A673 (cell line): ENCODE data around the gene CNOT10. TPM values are rescaled to one million over a fixed set of nuclear protein-coding genes. Genes with fewer than 3 reads are reported as not detected.
"Not testable (repeated sequence)": the region's sequence is repeated elsewhere in the genome, so short reads cannot be mapped to it uniquely, and the experiment has no call there.

ENCODE experiments used
- BruUV-seq: library from RNA; stranded (reverse); fragments of 400-500 nt; replicated peaks from 2 replicates; lab custom pipeline; 2021; lab: Mats Ljungman, UMichigan
- CTCF ChIA-PET: fragments of 300-600 bp; sonication (Branson Sonifier 250); formaldehyde crosslinking; loops from one replicate; lab custom pipeline; 2022; ENCODE audit warnings: antibody characterized with exemption; lab: Charles Lee
- POLR2A ChIA-PET: fragments of 300-600 bp; sonication (Branson Sonifier 250); formaldehyde crosslinking; loops from one replicate; lab custom pipeline; 2022; ENCODE audit warnings: antibody characterized with exemption; ENCODE audit not compliant: low non-redundant PET; lab: Charles Lee
- DNase-seq: peaks from one replicate; pipeline ENCODE4 v3.0.0-alpha.2; 2015; ENCODE audit warnings: low spot score
- H3K27ac ChIP-seq: fragments of 200-600 bp; sonication (generic); 2 replicates; pipeline ENCODE4 v1.5.1; 2016; ENCODE audit warnings: mixed run types, low read depth, mild to moderate bottlenecking, mixed read lengths, antibody characterized with exemption, low read length; ENCODE audit not compliant: poor library complexity, severe bottlenecking
- H3K27me3 ChIP-seq: fragments of 200-600 bp; sonication (generic); replicated peaks from 2 replicates; pipeline ENCODE4 v1.6.1; 2017; ENCODE audit warnings: mixed run types, low read depth, mild to moderate bottlenecking, mixed read lengths, antibody characterized with exemption, low read length; ENCODE audit not compliant: insufficient read depth, poor library complexity
- H3K36me3 ChIP-seq: fragments of 200-600 bp; sonication (generic); 2 replicates; pipeline ENCODE4 v1.6.1; 2016; ENCODE audit warnings: mixed run types, mild to moderate bottlenecking, mixed read lengths, antibody characterized with exemption, low read length; ENCODE audit not compliant: insufficient read depth, poor library complexity, severe bottlenecking
- H3K4me1 ChIP-seq: fragments of 200-600 bp; sonication (generic); 2 replicates; pipeline ENCODE4 v1.6.1; 2017; ENCODE audit warnings: mixed run types, mild to moderate bottlenecking, mixed read lengths, antibody characterized with exemption, low read length; ENCODE audit not compliant: insufficient read depth, poor library complexity, severe bottlenecking
- H3K4me3 ChIP-seq: fragments of 200-600 bp; sonication (generic); 2 replicates; pipeline ENCODE4 v1.5.1; 2016; ENCODE audit warnings: low read depth, mixed run types, mild to moderate bottlenecking, mixed read lengths, low read length; ENCODE audit not compliant: poor library complexity, severe bottlenecking
- H3K9me3 ChIP-seq: fragments of 200-600 bp; sonication (generic); 2 replicates; pipeline ENCODE4 v1.6.1; 2016; ENCODE audit warnings: mixed run types, low read depth, mild to moderate bottlenecking, mixed read lengths, antibody characterized with exemption, low read length; ENCODE audit not compliant: poor library complexity, severe bottlenecking
- EZH2 ChIP-seq: fragments of 200-600 bp; sonication (generic); IDR thresholded peaks from 2 replicates; pipeline ENCODE4 v1.6.1; 2017; ENCODE audit warnings: borderline replicate concordance, low read depth, mild to moderate bottlenecking, mixed read lengths, antibody characterized with exemption, low read length; ENCODE audit not compliant: poor library complexity, severe bottlenecking
- intact Hi-C: fragments of 100-400 bp; cut with micrococcal nuclease; formaldehyde crosslinking; loops from one replicate; pipeline ENCODE4 v1.10.0; 2022; ENCODE audit not compliant: unreplicated experiment
- total RNA-seq: library from RNA; stranded (reverse); gene quantifications from 2 replicates; pipeline ENCODE4 v1.2.3, GENCODE V29; 2021
- TF ChIP-seq, protein P1 (sequence below): fragments of 300-800, 200-600 bp; sonication (generic); conservative IDR thresholded peaks from 2 replicates; pipeline ENCODE4 v1.5.1; 2017; ENCODE audit warnings: low read depth, mild to moderate bottlenecking, antibody characterized with exemption, low read length, moderate library complexity, mixed read lengths

The CNOT10 gene
- total RNA-seq, 1 experiment from 2014 or later: 47.8 TPM

GRCh38 chr3:32780735-32781210 is 95.8 kb downstream of the CNOT10 start:
- CTCF ChIA-PET: interaction anchor here (0.7 kb wide), 1 partner anchor 1012 kb away, joined by 3 read pairs; no protein-coding TSS in a partner anchor
- TF ChIP-seq EZH2: no peak
- TF ChIP-seq, protein P1, sequence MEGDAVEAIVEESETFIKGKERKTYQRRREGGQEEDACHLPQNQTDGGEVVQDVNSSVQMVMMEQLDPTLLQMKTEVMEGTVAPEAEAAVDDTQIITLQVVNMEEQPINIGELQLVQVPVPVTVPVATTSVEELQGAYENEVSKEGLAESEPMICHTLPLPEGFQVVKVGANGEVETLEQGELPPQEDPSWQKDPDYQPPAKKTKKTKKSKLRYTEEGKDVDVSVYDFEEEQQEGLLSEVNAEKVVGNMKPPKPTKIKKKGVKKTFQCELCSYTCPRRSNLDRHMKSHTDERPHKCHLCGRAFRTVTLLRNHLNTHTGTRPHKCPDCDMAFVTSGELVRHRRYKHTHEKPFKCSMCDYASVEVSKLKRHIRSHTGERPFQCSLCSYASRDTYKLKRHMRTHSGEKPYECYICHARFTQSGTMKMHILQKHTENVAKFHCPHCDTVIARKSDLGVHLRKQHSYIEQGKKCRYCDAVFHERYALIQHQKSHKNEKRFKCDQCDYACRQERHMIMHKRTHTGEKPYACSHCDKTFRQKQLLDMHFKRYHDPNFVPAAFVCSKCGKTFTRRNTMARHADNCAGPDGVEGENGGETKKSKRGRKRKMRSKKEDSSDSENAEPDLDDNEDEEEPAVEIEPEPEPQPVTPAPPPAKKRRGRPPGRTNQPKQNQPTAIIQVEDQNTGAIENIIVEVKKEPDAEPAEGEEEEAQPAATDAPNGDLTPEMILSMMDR: 0 out of 2 replicates have a peak, but pooled peaks have one; percentile 10
- BruUV-seq: no TSS peak
- POLR2A ChIA-PET: interaction anchor here (0.7 kb wide), 1 partner anchor 83 kb away, joined by 5 read pairs; no protein-coding TSS in a partner anchor
- no peak overlapping the region for H3K27ac ChIP-seq
- H3K36me3 ChIP-seq: no peaks in the 10 kb centered on the region
- peaks cover 7% of the 10 kb centered on the region for H3K4me1 ChIP-seq
- H3K27me3 ChIP-seq: no peaks in the 10 kb centered on the region
- no peaks in the 10 kb centered on the region for H3K9me3 ChIP-seq
- DNase-seq: peak; percentile 81
- intact Hi-C loops: loop anchor here (5.0 kb wide), 1 partner anchor 48 kb away; no protein-coding TSS in a partner anchor
- H3K4me3 ChIP-seq: peak overlapping the region; percentile 57

DNA sequence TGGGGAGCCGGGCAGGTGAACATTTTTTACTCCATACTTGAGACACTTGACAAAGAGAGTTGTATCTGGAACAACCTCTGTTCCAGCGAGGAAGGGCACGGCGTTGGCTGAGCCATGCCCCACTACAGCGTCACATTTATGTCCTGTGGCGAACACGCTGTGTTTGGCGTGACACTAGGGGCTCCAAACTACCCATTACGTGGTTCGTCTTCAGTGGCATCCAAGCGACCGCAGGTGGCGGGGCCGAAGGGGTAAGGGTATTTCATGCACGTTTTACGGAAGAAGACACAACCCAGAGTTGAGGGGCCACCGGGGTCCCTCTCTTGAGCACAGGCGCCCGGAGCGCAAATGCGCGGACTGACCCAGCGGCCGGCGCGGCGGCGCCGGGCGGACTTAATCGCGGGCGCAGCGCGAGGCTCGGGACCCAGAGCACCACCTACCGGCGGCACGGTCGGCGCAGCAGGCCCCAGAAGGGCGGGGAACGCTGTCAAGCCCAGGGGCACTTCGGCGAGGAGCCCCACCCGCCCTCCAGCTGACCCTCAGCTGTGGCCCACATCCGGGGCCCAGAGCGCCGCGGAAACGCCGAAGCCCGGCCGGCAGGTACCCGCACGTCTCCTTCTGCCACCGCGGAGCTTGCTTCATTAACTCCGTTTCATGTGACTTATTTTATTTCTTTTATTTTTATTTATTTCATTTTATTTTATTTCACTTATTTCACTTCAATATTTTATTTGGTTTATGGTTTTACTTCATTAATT is 96.4 kb downstream of the CNOT10 start:
- TF ChIP-seq EZH2: no peak
- TF ChIP-seq, protein P1: peak; percentile 72
- intact Hi-C loops: loop anchor here (5.0 kb wide), 1 partner anchor 49 kb away; no protein-coding TSS in a partner anchor
- Histone ChIP-seq H3K9me3 (no peaks in the 10 kb centered on the region), H3K4me1 (peaks cover 7% of the 10 kb centered on the region), H3K4me3 (peak overlapping the region; percentile 57), H3K27ac (no peak overlapping the region), H3K27me3 (no peaks in the 10 kb centered on the region), H3K36me3 (no peaks in the 10 kb centered on the region)
- no TSS peak for BruUV-seq
- POLR2A ChIA-PET: interaction anchor here (0.7 kb wide), 1 partner anchor 82 kb away, joined by 5 read pairs; no protein-coding TSS in a partner anchor
- peak; percentile 82 for DNase-seq
- CTCF ChIA-PET: interaction anchor here (0.7 kb wide), 1 partner anchor 1012 kb away, joined by 3 read pairs; no protein-coding TSS in a partner anchor

DNA sequence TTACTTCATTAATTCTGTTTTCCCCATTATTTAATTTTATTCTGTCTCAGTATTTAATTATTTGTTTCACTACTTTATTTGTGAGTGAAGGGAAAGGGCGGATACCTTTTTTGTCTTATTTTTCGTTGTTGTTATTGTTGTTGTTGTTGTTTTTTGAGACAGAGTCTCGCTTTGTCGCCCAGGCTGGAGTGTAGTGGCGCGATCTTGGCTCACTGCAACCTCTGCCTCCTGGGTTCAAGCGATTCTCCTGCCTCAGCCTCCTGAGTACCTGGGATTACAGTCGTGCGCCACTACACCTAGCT is 96.9 kb downstream of the CNOT10 start:
- H3K27me3 ChIP-seq, CTCF ChIA-PET, DNase-seq, BruUV-seq, H3K36me3 ChIP-seq, H3K27ac ChIP-seq, POLR2A ChIA-PET, H3K9me3 ChIP-seq, H3K4me1 ChIP-seq, H3K4me3 ChIP-seq: not testable (repeated sequence)
- intact Hi-C loops: loop anchor here (5.0 kb wide), 1 partner anchor 50 kb away; no protein-coding TSS in a partner anchor
